ENCODE data around the gene DEFB124. TPM values are rescaled to one million over a fixed set of nuclear protein-coding genes. Genes with fewer than 3 reads are reported as not detected.
"Not testable (repeated sequence)": the region's sequence is repeated elsewhere in the genome, so short reads cannot be mapped to it uniquely, and the experiment has no call there.

Gene DEFB124
- total RNA-seq, 2 experiments from 2014 or later: not detected

- no peak overlapping the region for H3K4me3 Mint-ChIP-seq
- POLR2A ChIA-PET: no interaction called here
- peaks cover under 1% of the 10 kb centered on the region for H3K4me1 Mint-ChIP-seq
- CTCF ChIA-PET: interaction anchor here (1.6 kb wide), 1 partner anchor 48 kb away, joined by 5 read pairs; no protein-coding TSS in a partner anchor
- H3K36me3 Mint-ChIP-seq (ENCODE audit: low read depth): no peaks in the 10 kb centered on the region
- H3K9me3 Mint-ChIP-seq: no peaks in the 10 kb centered on the region
- peaks cover 14% of the 10 kb centered on the region for H3K27me3 Mint-ChIP-seq
- no peak for DNase-seq
- H3K27ac Mint-ChIP-seq: no peak overlapping the region
These were observed 33.8 kb upstream of the DEFB124 start for GRCh38 chr20:31508517-31509244.

GRCh38 chr20:31505903-31506302 lies 31.0 kb upstream of the DEFB124 start:
- H3K27me3 Mint-ChIP-seq: peaks cover 16% of the 10 kb centered on the region
- POLR2A ChIA-PET: no interaction called here
- DNase-seq: no peak
- H3K4me1 Mint-ChIP-seq: peaks cover 3% of the 10 kb centered on the region
- no peaks in the 10 kb centered on the region for H3K36me3 Mint-ChIP-seq (ENCODE audit: low read depth)
- H3K4me3 Mint-ChIP-seq: no peak overlapping the region
- no peak overlapping the region for H3K27ac Mint-ChIP-seq
- no peaks in the 10 kb centered on the region for H3K9me3 Mint-ChIP-seq
- CTCF ChIA-PET: interaction anchor here (1.6 kb wide), 1 partner anchor 45 kb away, joined by 9 read pairs; no protein-coding TSS in a partner anchor

- H3K27ac Mint-ChIP-seq; H3K4me3 Mint-ChIP-seq; H3K9me3 Mint-ChIP-seq; H3K36me3 Mint-ChIP-seq (ENCODE audit: low read depth); H3K4me1 Mint-ChIP-seq: not testable (repeated sequence)
- H3K27me3 Mint-ChIP-seq: peaks cover 14% of the 10 kb centered on the region
- peak; percentile 77 for DNase-seq
- ChIA-PET POLR2A (interaction anchor here (0.6 kb wide), 1 partner anchor 29 kb away, joined by 3 read pairs; no protein-coding TSS in a partner anchor), CTCF (interaction anchor here (0.5 to 3.7 kb wide), 31 partner anchors 9 to 377 kb away, joined by 3 to 92 read pairs (median 4); partner anchors contain the start of genes DEFB123 and DEFB124)
These were observed 28.2 kb upstream of the DEFB124 start for GRCh38 chr20:31502884-31503673.

- H3K27ac Mint-ChIP-seq: no peak overlapping the region
- peaks cover 3% of the 10 kb centered on the region for H3K4me1 Mint-ChIP-seq
- ChIA-PET CTCF (interaction anchor here (3.7 kb wide), 1 partner anchor 12 kb away, joined by 40 read pairs; no protein-coding TSS in a partner anchor), POLR2A (no interaction called here)
- DNase-seq: no peak
- H3K27me3 Mint-ChIP-seq: peaks cover 14% of the 10 kb centered on the region
- H3K36me3 Mint-ChIP-seq (ENCODE audit: low read depth): no peaks in the 10 kb centered on the region
- no peak overlapping the region for H3K4me3 Mint-ChIP-seq
- H3K9me3 Mint-ChIP-seq: no peaks in the 10 kb centered on the region
These were observed 25.6 kb upstream of the DEFB124 start for GRCh38 chr20:31500527-31500926.

- H3K27me3 Mint-ChIP-seq: peaks cover 16% of the 10 kb centered on the region
- H3K27ac Mint-ChIP-seq: no peak overlapping the region
- DNase-seq: no peak
- H3K4me1 Mint-ChIP-seq: peaks cover 1% of the 10 kb centered on the region
- POLR2A ChIA-PET: no interaction called here
- CTCF ChIA-PET: no interaction called here
- no peaks in the 10 kb centered on the region for H3K36me3 Mint-ChIP-seq (ENCODE audit: low read depth)
- no peak overlapping the region for H3K4me3 Mint-ChIP-seq
- no peaks in the 10 kb centered on the region for H3K9me3 Mint-ChIP-seq
These were observed 23.1 kb upstream of the DEFB124 start for GRCh38 chr20:31497838-31498540.

GRCh38 chr20:31496761-31497295 lies 21.9 kb upstream of the DEFB124 start:
- H3K9me3 Mint-ChIP-seq: no peaks in the 10 kb centered on the region
- POLR2A ChIA-PET: no interaction called here
- H3K36me3 Mint-ChIP-seq (ENCODE audit: low read depth): no peaks in the 10 kb centered on the region
- H3K4me1 Mint-ChIP-seq: no peaks in the 10 kb centered on the region
- peaks cover 16% of the 10 kb centered on the region for H3K27me3 Mint-ChIP-seq
- CTCF ChIA-PET: interaction anchor here (1.2 kb wide), 1 partner anchor 36 kb away, joined by 6 read pairs; no protein-coding TSS in a partner anchor
- H3K27ac Mint-ChIP-seq: no peak overlapping the region
- no peak for DNase-seq
- no peak overlapping the region for H3K4me3 Mint-ChIP-seq

- POLR2A ChIA-PET: no interaction called here
- no peak overlapping the region for H3K4me3 Mint-ChIP-seq
These were observed 19.2 kb upstream of the DEFB124 start for GRCh38 chr20:31494131-31494530.

GRCh38 chr20:31490752-31491151 lies 15.8 kb upstream of the DEFB124 start:
- peaks cover 22% of the 10 kb centered on the region for H3K27me3 Mint-ChIP-seq
- H3K9me3 Mint-ChIP-seq: no peaks in the 10 kb centered on the region
- ChIA-PET POLR2A (interaction anchor here (0.9 kb wide), 1 partner anchor 10 kb away, joined by 3 read pairs; no protein-coding TSS in a partner anchor), CTCF (interaction anchor here (7.0 kb wide), 1 partner anchor 12 kb away, joined by 40 read pairs; no protein-coding TSS in a partner anchor)
- no peak for DNase-seq
- no peak overlapping the region for H3K4me3 Mint-ChIP-seq
- H3K4me1 Mint-ChIP-seq: no peaks in the 10 kb centered on the region
- H3K27ac Mint-ChIP-seq: no peak overlapping the region
- no peaks in the 10 kb centered on the region for H3K36me3 Mint-ChIP-seq (ENCODE audit: low read depth)

More at GRCh38 chr20:31494131-31494530, 19.2 kb upstream of the DEFB124 start:
- Mint-ChIP-seq H3K9me3 (no peaks in the 10 kb centered on the region), H3K27me3 (peaks cover 16% of the 10 kb centered on the region), H3K36me3 (ENCODE audit: low read depth) (no peaks in the 10 kb centered on the region), H3K4me1 (no peaks in the 10 kb centered on the region), H3K27ac (no peak overlapping the region)
- CTCF ChIA-PET: interaction anchor here (0.6 to 0.8 kb wide), 2 partner anchors 9 to 27 kb away, joined by 3 read pairs; no protein-coding TSS in a partner anchor
- DNase-seq: no peak

- H3K36me3 Mint-ChIP-seq (ENCODE audit: low read depth): no peaks in the 10 kb centered on the region
- no peak overlapping the region for H3K27ac Mint-ChIP-seq
- no peak for DNase-seq
- no peaks in the 10 kb centered on the region for H3K9me3 Mint-ChIP-seq
- H3K4me3 Mint-ChIP-seq: no peak overlapping the region
- ChIA-PET POLR2A (no interaction called here), CTCF (interaction anchor here (7.0 kb wide), 1 partner anchor 13 kb away, joined by 40 read pairs; no protein-coding TSS in a partner anchor)
- no peaks in the 10 kb centered on the region for H3K4me1 Mint-ChIP-seq
- H3K27me3 Mint-ChIP-seq: peaks cover 23% of the 10 kb centered on the region
These were observed 14.2 kb upstream of the DEFB124 start for GRCh38 chr20:31489152-31489551.

GRCh38 chr20:31488115-31488514 lies 13.2 kb upstream of the DEFB124 start:
- no peaks in the 10 kb centered on the region for H3K4me1 Mint-ChIP-seq
- no peak overlapping the region for H3K27ac Mint-ChIP-seq
- POLR2A ChIA-PET: no interaction called here
- DNase-seq: no peak
- CTCF ChIA-PET: interaction anchor here (1.0 to 7.0 kb wide), 2 partner anchors 14 to 28 kb away, joined by 3 to 40 read pairs; no protein-coding TSS in a partner anchor
- peaks cover 20% of the 10 kb centered on the region for H3K27me3 Mint-ChIP-seq
- no peaks in the 10 kb centered on the region for H3K9me3 Mint-ChIP-seq
- no peak overlapping the region for H3K4me3 Mint-ChIP-seq
- H3K36me3 Mint-ChIP-seq (ENCODE audit: low read depth): no peaks in the 10 kb centered on the region

GRCh38 chr20:31485450-31486339 lies 10.8 kb upstream of the DEFB124 start:
- H3K4me3 Mint-ChIP-seq: no peak overlapping the region
- ChIA-PET CTCF (interaction anchor here (7.0 kb wide), 1 partner anchor 17 kb away, joined by 40 read pairs; no protein-coding TSS in a partner anchor), POLR2A (no interaction called here)
- H3K36me3 Mint-ChIP-seq (ENCODE audit: low read depth): no peaks in the 10 kb centered on the region
- DNase-seq: no peak
- no peaks in the 10 kb centered on the region for H3K4me1 Mint-ChIP-seq
- H3K27ac Mint-ChIP-seq: no peak overlapping the region
- H3K27me3 Mint-ChIP-seq: peaks cover 27% of the 10 kb centered on the region
- H3K9me3 Mint-ChIP-seq: no peaks in the 10 kb centered on the region

- Mint-ChIP-seq H3K27ac (no peak overlapping the region), H3K9me3 (no peaks in the 10 kb centered on the region), H3K4me3 (no peak overlapping the region), H3K4me1 (no peaks in the 10 kb centered on the region), H3K27me3 (peaks cover 27% of the 10 kb centered on the region), H3K36me3 (ENCODE audit: low read depth) (no peaks in the 10 kb centered on the region)
- DNase-seq: no peak
- POLR2A ChIA-PET: no interaction called here
- CTCF ChIA-PET: interaction anchor here (1.0 kb wide), 1 partner anchor 11 kb away, joined by 3 read pairs; no protein-coding TSS in a partner anchor
These were observed 9.1 kb upstream of the DEFB124 start for GRCh38 chr20:31484001-31484400.
